Hepatocyte (in vitro differentiated cells): ENCODE results near the gene NFIA. TPM values are rescaled to one million over a fixed set of nuclear protein-coding genes. Genes with fewer than 3 reads are reported as not detected.

ENCODE experiments used
- DNase-seq: peaks from one replicate; pipeline ENCODE4 v3.0.0-alpha.2; 2016; ENCODE audit warnings: low spot score
- H2AFZ ChIP-seq: fragments of 200-600 bp; sonication (generic); 2 replicates; pipeline ENCODE4 v1.6.0; 2016; ENCODE audit warnings: antibody characterized with exemption, mild to moderate bottlenecking
- H3K27ac ChIP-seq: fragments of 200-600 bp; sonication (generic); 2 replicates; pipeline ENCODE4 v1.5.1; 2016; ENCODE audit warnings: mild to moderate bottlenecking
- H3K27me3 ChIP-seq: fragments of 200-600 bp; sonication (generic); 2 replicates; pipeline ENCODE4 v1.6.1; 2016
- H3K36me3 ChIP-seq: fragments of 200-600 bp; sonication (generic); replicated peaks from 2 replicates; pipeline ENCODE4 v1.5.1; 2016; ENCODE audit warnings: low read depth; ENCODE audit not compliant: insufficient read depth
- H3K4me1 ChIP-seq: fragments of 200-600 bp; sonication (generic); 2 replicates; pipeline ENCODE4 v1.5.1; 2016; ENCODE audit warnings: mild to moderate bottlenecking, moderate library complexity; ENCODE audit not compliant: insufficient read depth
- H3K4me2 ChIP-seq: fragments of 200-600 bp; sonication (generic); 2 replicates; pipeline ENCODE4 v1.6.0; 2016
- H3K4me3 ChIP-seq: fragments of 200-600 bp; sonication (generic); 2 replicates; pipeline ENCODE4 v1.5.1; 2016; ENCODE audit warnings: mild to moderate bottlenecking
- H3K79me2 ChIP-seq: fragments of 200-600 bp; sonication (generic); 2 replicates; pipeline ENCODE4 v1.6.0; 2017; ENCODE audit warnings: mild to moderate bottlenecking
- H3K9me2 ChIP-seq: fragments of 200-600 bp; sonication (generic); replicated peaks from 2 replicates; pipeline ENCODE4 v1.6.0; 2017; ENCODE audit warnings: mild to moderate bottlenecking; ENCODE audit not compliant: insufficient read depth
- H3K9me3 ChIP-seq: fragments of 200-600 bp; sonication (generic); 2 replicates; pipeline ENCODE4 v1.5.1; 2016; ENCODE audit warnings: low read depth, mild to moderate bottlenecking
- H4K20me1 ChIP-seq: fragments of 200-600 bp; sonication (generic); 2 replicates; pipeline ENCODE4 v1.6.0; 2016; ENCODE audit warnings: mild to moderate bottlenecking; ENCODE audit not compliant: insufficient read depth, poor library complexity, severe bottlenecking
- CTCF ChIP-seq: fragments of 200-600 bp; sonication (generic); IDR thresholded peaks from 2 replicates; pipeline ENCODE4 v1.5.1; 2016; ENCODE audit warnings: antibody characterized with exemption, mild to moderate bottlenecking; ENCODE audit not compliant: poor library complexity
- EZH2 ChIP-seq: fragments of 200-600 bp; sonication (generic); IDR thresholded peaks from 2 replicates; pipeline ENCODE4 v1.6.1; 2016; ENCODE audit warnings: antibody characterized with exemption, mild to moderate bottlenecking, borderline replicate concordance
- EZH2phosphoT487 ChIP-seq: fragments of 200-600 bp; sonication (generic); IDR thresholded peaks from one replicate; pipeline ENCODE4 v1.6.1; 2018; ENCODE audit warnings: antibody characterized with exemption, mild to moderate bottlenecking, low read depth, moderate library complexity; ENCODE audit not compliant: unreplicated experiment, severe bottlenecking
- whole genome bisulfite sequencing: methylation state at CpG from one replicate; pipeline ENCODE4 v1.1.6; 2016; ENCODE audit warnings: low lambda C conversion rate; ENCODE audit errors: missing lambda C conversion rate; 5-methylcytosine and 5-hydroxymethylcytosine counted together
- polyA plus RNA-seq: library from polyadenylated mRNA; unstranded; fragments of >200 nt; fragmentation: Nextera tagmentation; extraction: Ambion mirVana; gene quantifications from 2 replicates; pipeline ENCODE4 v1.2.1, GENCODE V29; 2016
- total RNA-seq: library from RNA; depleted of rRNA; stranded (reverse); fragments of >200 nt; gene quantifications from 2 replicates; pipeline ENCODE4 v1.2.3, GENCODE V29; 2014

Gene NFIA
- total and polyA plus RNA-seq, 2 experiments from 2014 or later, result 15.1 to 18.2 TPM

- 98% methylated on average over 4 of the region's 4 CpGs for WGBS
- H3K9me2 ChIP-seq, result no peaks in the 10 kb centered on the region
- H2AFZ ChIP-seq, result no peak overlapping the region
- H3K4me2 ChIP-seq, result no peak overlapping the region
- no peaks in the 10 kb centered on the region for H3K79me2 ChIP-seq
- TF ChIP-seq EZH2phosphoT487 (no peak), EZH2 (no peak), CTCF (no peak)
- H3K9me3 ChIP-seq, result no peaks in the 10 kb centered on the region
- H3K4me3 ChIP-seq, result no peak overlapping the region
- H4K20me1 ChIP-seq, result no peaks in the 10 kb centered on the region
- H3K27me3 ChIP-seq, result no peaks in the 10 kb centered on the region
- H3K27ac ChIP-seq, result no peak overlapping the region
- no peaks in the 10 kb centered on the region for H3K36me3 ChIP-seq
- no peak for DNase-seq
- no peaks in the 10 kb centered on the region for H3K4me1 ChIP-seq
Observed at GRCh38 chr1:61310538-61310937, 228.2 kb downstream of the NFIA start.

GRCh38 chr1:61313906-61314422 is 231.6 kb downstream of the NFIA start:
- H3K9me3 ChIP-seq, result no peaks in the 10 kb centered on the region
- DNase-seq, result no peak
- peaks cover 5% of the 10 kb centered on the region for H3K4me1 ChIP-seq
- H3K27me3 ChIP-seq, result no peaks in the 10 kb centered on the region
- TF ChIP-seq CTCF, result no peak
- TF ChIP-seq EZH2phosphoT487, result no peak
- no peak overlapping the region for H2AFZ ChIP-seq
- H3K79me2 ChIP-seq, result no peaks in the 10 kb centered on the region
- H3K4me3 ChIP-seq, result no peak overlapping the region
- no peaks in the 10 kb centered on the region for H3K9me2 ChIP-seq
- no peaks in the 10 kb centered on the region for H3K36me3 ChIP-seq
- no peaks in the 10 kb centered on the region for H4K20me1 ChIP-seq
- no peak overlapping the region for H3K4me2 ChIP-seq
- 94% methylated on average over 2 of the region's 2 CpGs for WGBS
- no peak overlapping the region for H3K27ac ChIP-seq

GRCh38 chr1:61315011-61315410 is 232.7 kb downstream of the NFIA start:
- no peak overlapping the region for H3K27ac ChIP-seq
- peaks cover 15% of the 10 kb centered on the region for H3K4me1 ChIP-seq
- no peak for TF ChIP-seq EZH2
- no peaks in the 10 kb centered on the region for H3K27me3 ChIP-seq
- no peak overlapping the region for H2AFZ ChIP-seq
- WGBS, result 94% methylated on average over 4 of the region's 4 CpGs
- H3K9me3 ChIP-seq, result no peaks in the 10 kb centered on the region
- H3K79me2 ChIP-seq, result no peaks in the 10 kb centered on the region
- no peak overlapping the region for H3K4me3 ChIP-seq
- no peaks in the 10 kb centered on the region for H4K20me1 ChIP-seq
- no peak overlapping the region for H3K4me2 ChIP-seq
- H3K9me2 ChIP-seq, result no peaks in the 10 kb centered on the region
- no peaks in the 10 kb centered on the region for H3K36me3 ChIP-seq
- DNase-seq, result no peak

- 89% methylated on average over 7 of the region's 7 CpGs for WGBS
- no peaks in the 10 kb centered on the region for H3K36me3 ChIP-seq
- peaks cover 17% of the 10 kb centered on the region for H3K4me1 ChIP-seq
- H3K9me3 ChIP-seq, result no peaks in the 10 kb centered on the region
- H4K20me1 ChIP-seq, result no peaks in the 10 kb centered on the region
- H3K9me2 ChIP-seq, result no peaks in the 10 kb centered on the region
- H2AFZ ChIP-seq, result no peak overlapping the region
- H3K27me3 ChIP-seq, result no peaks in the 10 kb centered on the region
- DNase-seq, result no peak
- no peak for TF ChIP-seq CTCF
- TF ChIP-seq EZH2phosphoT487, result no peak
- no peak for TF ChIP-seq EZH2
- no peak overlapping the region for H3K4me3 ChIP-seq
- H3K79me2 ChIP-seq, result no peaks in the 10 kb centered on the region
- no peak overlapping the region for H3K27ac ChIP-seq
- no peak overlapping the region for H3K4me2 ChIP-seq
Observed at GRCh38 chr1:61316493-61316892, 234.1 kb downstream of the NFIA start.
